ENCODE results near the gene NUDT19. TPM values are rescaled to one million over a fixed set of nuclear protein-coding genes. Genes with fewer than 3 reads are reported as not detected.

The NUDT19 gene
- total and polyA plus RNA-seq, 4 donors: 4.6 to 9.2 (median 6.6) TPM

- H3K27me3 ChIP-seq (ENCODE audit: control insufficient read depth in 4 of 4, insufficient read depth in 4 of 4, low read length in 3 of 4): peaks cover 0 to 3% (median 0%) of the 10 kb centered on the region in 4 donors
- H3K9me3 ChIP-seq (ENCODE audit: control insufficient read depth in 4 of 4, low read length in 3 of 4): no peaks in the 10 kb centered on the region
- H3K27ac ChIP-seq (ENCODE audit: low read depth in 1 of 2, low read length in 2 of 2): no peak overlapping the region
- peaks cover 0 to 11% (median 6%) of the 10 kb centered on the region in 4 donors for H3K4me1 ChIP-seq (ENCODE audit: control insufficient read depth in 4 of 4, insufficient read depth in 4 of 4, low read length in 3 of 4)
- H3K9ac ChIP-seq (ENCODE audit: low read depth in 1 of 2, low read length in 2 of 2): no peak overlapping the region
- no peak for DNase-seq (ENCODE audit: low spot score)
- 82% methylated on average over 2 of the region's 2 CpGs for WGBS
- no peak overlapping the region for H3K4me3 ChIP-seq (ENCODE audit: low read depth in 1 of 3, low read length in 3 of 3)
- no peak for TF ChIP-seq JUND (IDR thresholded peaks at IDR 0.05)
- TF ChIP-seq CTCF (IDR thresholded peaks at IDR 0.05; ENCODE audit: low read depth, low read length, missing input control): no peak
- no peak for TF ChIP-seq YY1 (IDR thresholded peaks at IDR 0.05)
- no peak for TF ChIP-seq HNF4G (IDR thresholded peaks at IDR 0.05)
- TF ChIP-seq REST (IDR thresholded peaks at IDR 0.05): no peak
- no peak for TF ChIP-seq EGR1 (IDR thresholded peaks at IDR 0.05; ENCODE audit: low read depth in 2 of 2)
- H3K36me3 ChIP-seq (ENCODE audit: control insufficient read depth in 4 of 4, insufficient read depth in 3 of 4, low read depth in 1 of 4, low read length in 3 of 4): no peaks in the 10 kb centered on the region
Observed at GRCh38 chr19:32680986-32681385, 10.6 kb upstream of the NUDT19 start.

GRCh38 chr19:32682317-32682716, 9.3 kb upstream of the NUDT19 start:
- no peak overlapping the region for H3K4me3 ChIP-seq (ENCODE audit: low read depth in 1 of 3, low read length in 3 of 3)
- no peaks in the 10 kb centered on the region for H3K9me3 ChIP-seq (ENCODE audit: control insufficient read depth in 4 of 4, low read length in 3 of 4)
- no peaks in the 10 kb centered on the region for H3K4me1 ChIP-seq (ENCODE audit: control insufficient read depth in 4 of 4, insufficient read depth in 4 of 4, low read length in 3 of 4)
- no peaks in the 10 kb centered on the region for H3K27me3 ChIP-seq (ENCODE audit: control insufficient read depth in 4 of 4, insufficient read depth in 4 of 4, low read length in 3 of 4)
- no peak overlapping the region for H3K27ac ChIP-seq (ENCODE audit: low read depth in 1 of 2, low read length in 2 of 2)
- no peak for DNase-seq (ENCODE audit: low spot score)
- WGBS: 82% methylated on average over 4 of the region's 4 CpGs
- no peak overlapping the region for H3K9ac ChIP-seq (ENCODE audit: low read depth in 1 of 2, low read length in 2 of 2)
- no peak for TF ChIP-seq ATF3 (IDR thresholded peaks at IDR 0.05)
- no peak for TF ChIP-seq YY1 (IDR thresholded peaks at IDR 0.05)
- TF ChIP-seq HNF4G (IDR thresholded peaks at IDR 0.05): no peak
- TF ChIP-seq FOXA2 (IDR thresholded peaks at IDR 0.05): no peak
- TF ChIP-seq HNF4A (conservative IDR thresholded peaks at IDR 0.05): no peak
- no peak for TF ChIP-seq GABPA (IDR thresholded peaks at IDR 0.05 in 1 of 2, conservative IDR thresholded peaks at IDR 0.05 in 1 of 2)
- no peak for TF ChIP-seq CTCF (IDR thresholded peaks at IDR 0.05; ENCODE audit: low read depth, low read length, missing input control)
- no peaks in the 10 kb centered on the region for H3K36me3 ChIP-seq (ENCODE audit: control insufficient read depth in 4 of 4, insufficient read depth in 3 of 4, low read depth in 1 of 4, low read length in 3 of 4)

Measured in liver (tissue), 9 donors.